Activated CD4-positive, alpha-beta T cell treated with anti-CD3 and anti-CD28 coated beads, Interleukin-2, amount 50 U/mL, for 4 hours (primary cell): ENCODE measurements around the gene DGKH.

Source experiments
- DNase-seq, 2 experiments: peaks; one replicate each; pipeline ENCODE4 v3.0.0-alpha.2; 2020

DGKH gene

DNA sequence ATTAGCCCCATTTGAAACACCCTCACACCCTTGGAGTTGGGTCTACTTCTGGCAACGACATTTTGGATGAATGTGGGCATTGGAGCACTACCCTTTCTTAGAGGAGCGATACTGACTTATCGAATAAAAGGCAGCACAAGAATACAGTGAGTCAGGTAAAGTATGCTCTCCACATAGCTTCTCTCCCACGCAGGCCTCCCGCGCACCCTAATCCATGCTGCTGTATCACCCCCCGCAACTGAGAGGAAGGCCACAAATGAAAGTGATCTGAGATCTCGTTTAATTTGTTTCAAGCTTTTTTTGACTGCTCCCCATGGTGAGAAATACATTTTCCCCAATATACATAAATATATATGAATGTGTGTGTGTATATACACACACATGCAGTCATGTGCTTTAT is 198.1 kb downstream of the DGKH start:
- no peak for DNase-seq

GRCh38 chr13:42247883-42248282 is 199.4 kb downstream of the DGKH start:
- no peak for DNase-seq

- no peak for DNase-seq
Measured at GRCh38 chr13:42255886-42256285, 207.4 kb downstream of the DGKH start.

GRCh38 chr13:42258747-42259146 is 210.3 kb downstream of the DGKH start:
- no peak for DNase-seq

DNA sequence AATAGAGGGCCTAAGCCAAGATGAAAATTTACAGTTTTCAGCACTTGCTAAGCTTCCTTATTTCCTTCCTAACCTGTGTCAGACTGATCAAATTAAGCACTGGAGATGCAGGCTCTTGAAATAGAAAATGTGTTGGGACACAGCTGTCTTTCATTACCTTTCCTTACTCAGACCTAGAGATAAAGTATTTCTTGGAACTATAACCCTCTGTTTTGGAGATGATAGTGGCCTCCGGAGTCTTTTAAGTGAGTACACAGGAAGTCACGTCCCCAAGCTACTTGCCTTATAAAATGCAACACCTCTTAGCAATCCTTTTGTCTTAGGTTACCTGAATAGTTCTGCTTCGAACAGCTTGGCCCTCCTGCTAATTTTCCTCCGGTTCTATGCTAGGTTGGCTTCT is 211.1 kb downstream of the DGKH start:
- DNase-seq = no peak

DNA sequence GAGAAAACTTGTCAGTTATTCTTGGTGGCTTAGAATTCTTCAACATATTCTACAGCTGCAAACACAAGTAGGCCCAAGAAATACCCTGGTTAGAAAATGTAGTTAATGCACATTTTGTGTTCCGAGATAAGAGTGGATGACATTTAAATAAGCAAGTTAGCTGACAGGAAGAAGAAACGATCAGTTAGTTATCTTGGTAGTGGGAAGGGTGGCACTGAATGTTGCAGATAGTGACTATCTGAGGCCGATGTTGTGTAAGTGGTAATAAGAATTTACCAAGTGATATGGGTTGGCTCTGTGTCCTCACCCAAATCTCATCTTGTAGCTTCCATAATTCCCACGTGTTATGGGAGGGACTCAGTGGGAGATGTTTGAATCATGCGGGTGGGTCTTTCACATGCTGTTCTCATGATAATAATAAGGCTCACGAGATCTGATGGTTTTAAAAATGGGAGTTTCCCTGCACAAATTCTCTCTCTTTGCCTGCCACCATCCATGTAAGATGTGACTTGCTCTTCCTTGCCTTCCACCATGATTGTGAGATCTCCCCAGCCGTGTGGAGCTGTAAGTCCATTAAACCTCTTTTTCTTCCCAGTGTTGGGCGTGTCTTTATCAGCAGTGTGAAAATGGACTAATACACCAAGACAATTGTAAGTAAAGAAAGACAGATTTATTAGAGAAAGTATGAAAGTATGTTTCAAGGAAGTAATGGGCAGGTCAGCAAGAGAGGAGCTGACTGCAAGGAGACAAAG is 212.6 kb downstream of the DGKH start:
- DNase-seq = no peak

DNA sequence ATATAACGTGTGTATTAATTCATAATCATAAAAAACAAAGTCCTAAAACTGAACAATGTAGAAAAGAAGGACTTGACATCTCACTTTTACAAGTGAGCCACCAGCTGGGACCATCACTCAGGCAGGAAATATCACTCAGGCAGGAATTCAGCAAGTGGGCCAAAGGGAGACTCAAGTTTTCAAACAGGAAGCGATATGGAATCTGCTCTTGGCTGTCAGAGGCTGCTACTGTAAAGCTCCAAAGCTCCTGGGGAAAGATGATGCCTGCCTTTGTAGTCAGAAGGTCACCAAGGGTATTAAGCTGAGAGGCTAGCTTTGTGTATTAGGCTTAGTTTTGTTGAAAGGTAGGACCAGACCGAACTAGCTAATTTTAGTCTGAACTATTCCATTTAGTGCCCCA is 218.0 kb downstream of the DGKH start:
- DNase-seq = no peak

- no peak for DNase-seq
Measured at GRCh38 chr13:42270160-42270856, 221.9 kb downstream of the DGKH start.

DNA sequence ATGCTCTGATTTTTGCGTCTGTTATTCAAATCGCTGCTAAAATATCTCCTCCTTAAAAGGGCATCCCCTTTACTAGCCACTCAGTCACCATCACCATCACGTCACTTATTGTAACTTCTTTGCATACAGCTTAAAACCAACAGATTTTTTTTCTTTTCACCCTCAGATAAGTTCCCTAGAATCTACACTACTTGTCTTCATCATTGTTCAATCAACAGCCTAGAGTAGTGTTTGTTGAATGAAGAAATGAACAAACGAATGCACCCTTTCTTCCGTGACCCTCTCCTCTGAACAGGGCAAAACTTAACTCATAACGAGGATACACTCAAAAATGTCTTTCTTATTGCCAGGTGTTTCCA is 222.4 kb downstream of the DGKH start:
- no peak for DNase-seq

GRCh38 chr13:42271337-42272114 is 223.1 kb downstream of the DGKH start:
- DNase-seq = peak; percentile 89 to 92

GRCh38 chr13:42272115-42272803 is 223.8 kb downstream of the DGKH start, which contains the start of gene AKAP11:
Gene AKAP11, plus strand, starts transcription at chr13:42272152. Its CDS starts 14,197 bp downstream, at chr13:42286349.
- peak; percentile 25 to 39 for DNase-seq

DNA sequence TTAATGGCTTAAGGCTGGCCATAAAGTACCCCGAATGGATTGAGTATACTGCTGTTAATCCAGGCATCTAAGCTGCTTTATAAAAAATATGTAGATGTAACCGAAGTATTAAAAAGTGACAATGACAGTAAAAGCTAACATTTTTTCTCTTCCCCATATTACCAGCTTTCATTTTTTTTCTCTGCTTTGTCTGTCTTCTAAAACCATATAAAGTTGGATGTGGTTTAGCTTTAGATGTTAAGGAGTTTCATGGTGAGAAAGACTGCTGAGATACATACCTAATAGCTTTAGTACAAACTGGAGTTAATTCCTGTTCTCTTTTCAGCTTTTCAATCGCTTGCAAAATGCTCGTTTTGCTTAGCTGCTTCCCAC is 224.3 kb downstream of the DGKH start:
- no peak for DNase-seq

GRCh38 chr13:42274386-42275097 is 226.1 kb downstream of the DGKH start:
- DNase-seq = no peak

- DNase-seq = no peak
Measured at GRCh38 chr13:42275098-42275471, 226.6 kb downstream of the DGKH start.

GRCh38 chr13:42275506-42275905 is 227.1 kb downstream of the DGKH start:
- DNase-seq = no peak

GRCh38 chr13:42276683-42277082 is 228.2 kb downstream of the DGKH start:
- DNase-seq = no peak

- DNase-seq = no peak
Measured at GRCh38 chr13:42277618-42278276, 229.3 kb downstream of the DGKH start.

DNA sequence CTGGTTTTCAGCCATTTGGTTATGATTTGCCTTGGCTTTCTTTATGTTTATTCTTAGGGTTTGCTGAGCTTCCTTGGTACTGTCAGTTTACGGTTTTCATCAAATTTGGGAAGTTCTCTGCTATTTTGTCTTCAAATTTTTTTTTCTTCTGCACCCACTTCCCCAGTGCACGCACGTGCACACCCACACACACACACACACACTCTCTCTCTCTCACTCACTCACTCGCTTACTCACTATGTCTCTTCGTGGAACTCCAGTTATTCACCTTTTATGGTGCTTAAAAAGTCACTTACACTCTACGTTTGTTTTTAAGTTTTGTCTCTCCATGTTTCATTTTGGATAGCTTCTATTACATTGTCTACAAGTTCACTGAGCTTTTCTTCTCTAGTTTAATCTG is 230.6 kb downstream of the DGKH start:
- DNase-seq = peak; percentile 32 to 39

GRCh38 chr13:42279986-42280385 is 231.5 kb downstream of the DGKH start:
- DNase-seq = no peak

DNA sequence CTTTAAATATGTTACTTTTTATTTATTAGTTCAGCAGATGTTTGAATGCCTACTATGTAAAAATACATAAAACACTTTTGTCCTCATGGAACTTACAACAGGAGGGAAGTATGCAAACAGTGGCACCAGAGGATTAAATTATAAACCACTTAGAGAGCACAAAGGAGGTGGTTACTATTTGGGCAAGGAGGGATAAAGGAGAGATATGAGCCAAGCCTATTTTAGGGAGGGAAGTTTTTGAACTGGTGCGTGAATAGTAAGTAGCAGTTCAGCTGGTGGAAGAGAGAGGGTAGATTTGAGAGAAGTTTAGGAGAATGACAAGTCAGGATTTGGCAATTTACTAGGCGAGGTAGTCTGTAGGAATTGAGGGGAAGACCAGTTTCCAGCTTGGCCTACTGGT is 232.1 kb downstream of the DGKH start:
- no peak for DNase-seq

DNA sequence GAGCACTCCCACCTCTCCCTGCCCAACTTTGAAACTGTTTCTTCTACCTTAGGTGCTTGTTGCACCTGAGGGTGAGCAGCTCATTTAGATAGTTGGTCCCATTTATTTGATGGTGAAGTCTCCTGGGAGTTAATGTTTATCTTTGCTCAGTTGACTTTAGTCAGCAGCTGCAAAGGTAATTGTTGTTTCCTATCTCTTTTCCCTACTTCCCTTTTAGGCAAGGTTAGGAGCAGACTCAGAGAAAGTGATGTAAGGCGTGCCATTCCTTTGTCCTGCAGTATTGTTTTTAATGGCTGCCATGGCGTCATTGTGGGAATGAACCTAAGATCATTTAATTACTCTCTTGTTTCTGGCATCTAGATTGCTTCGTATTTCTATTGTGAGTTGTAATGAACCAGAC is 235.1 kb downstream of the DGKH start:
- DNase-seq = no peak

- no peak for DNase-seq
Measured at GRCh38 chr13:42284068-42284467, 235.6 kb downstream of the DGKH start.
